ENCODE data around the gene TMEM186. TPM values are rescaled to one million over a fixed set of nuclear protein-coding genes. Genes with fewer than 3 reads are reported as not detected.

Gene TMEM186
- polyA plus RNA-seq, 1 of the 3 experiments (the other 2 are of a cell fraction) = 13.2 TPM

GRCh38 chr16:8814095-8814806, 16.8 kb upstream of the TMEM186 start:
- H3K4me3 ChIP-seq (ENCODE audit: low read depth in 2 of 2, low read length in 1 of 2) = no peak overlapping the region
- no peak for DNase-seq
- ChIA-PET CTCF (no interaction called here), POLR2A (interaction anchor here (0.8 kb wide), 1 partner anchor 17 kb away, joined by 3 read pairs; the partner anchor contains the start of gene TMEM186)
- peaks cover 3% of the 10 kb centered on the region for H3F3A ChIP-seq (replicated peaks; ENCODE audit: insufficient read depth)
- no peaks in the 10 kb centered on the region for H3K9me2 ChIP-seq
- peaks cover 37% of the 10 kb centered on the region; the same call in 1 of the 2 replicates for H3K79me2 ChIP-seq (ENCODE audit: insufficient read depth)
- H3K27me3 ChIP-seq (ENCODE audit: insufficient read depth) = no peaks in the 10 kb centered on the region
- 0 out of 2 replicates have a peak, but pooled peaks cover 6% of the 10 kb centered on the region for H4K20me1 ChIP-seq (ENCODE audit: insufficient read depth)
- 96% methylated on average over 14 of the region's 14 CpGs for WGBS (ENCODE audit: low lambda C conversion rate)
- H3K4me1 ChIP-seq (ENCODE audit: control insufficient read depth in 1 of 2, insufficient read depth in 2 of 2, low read depth in 1 of 2, low read length in 1 of 2) = peaks cover 0 to 25% of the 10 kb centered on the region in 2 experiments; a peak in 1 of 4 replicates
- no peak overlapping the region for H3K9ac ChIP-seq
- H3K4me2 ChIP-seq = no peak overlapping the region
- no peaks in the 10 kb centered on the region for H3K9me3 ChIP-seq
- H2AFZ ChIP-seq (ENCODE audit: low read depth) = no peak overlapping the region
- H3K27ac ChIP-seq (ENCODE audit: low read depth in 2 of 2, low read length in 1 of 2) = no peak overlapping the region
- H3K36me3 ChIP-seq (replicated peaks in 1 of 2; ENCODE audit: control insufficient read depth in 1 of 2, insufficient read depth in 2 of 2, low read length in 1 of 2) = peaks cover 76% of the 10 kb centered on the region in 2 experiments
- TF ChIP-seq CTCF (IDR thresholded peaks at IDR 0.05) = no peak

- ChIA-PET POLR2A (no interaction called here), CTCF (interaction anchor here (1.0 to 1.4 kb wide), 3 partner anchors 10 to 21 kb away, joined by 3 to 7 read pairs (median 3); partner anchors contain the start of genes PMM2 and TMEM186)
- Histone ChIP-seq H3K27ac (ENCODE audit: low read depth in 2 of 2, low read length in 1 of 2) (peak overlapping the region in 1 of 2 experiments; percentile 67; a peak in 2 of 4 replicates), H2AFZ (ENCODE audit: low read depth) (no peak overlapping the region), H3K4me2 (no peak overlapping the region), H3K9me2 (no peaks in the 10 kb centered on the region), H3K27me3 (ENCODE audit: insufficient read depth) (no peaks in the 10 kb centered on the region), H3K79me2 (ENCODE audit: insufficient read depth) (peaks cover 41% of the 10 kb centered on the region), H3K9ac (no peak overlapping the region), H3F3A (replicated peaks; ENCODE audit: insufficient read depth) (peaks cover 3% of the 10 kb centered on the region), H4K20me1 (ENCODE audit: insufficient read depth) (0 out of 2 replicates have a peak, but pooled peaks cover 8% of the 10 kb centered on the region), H3K4me3 (ENCODE audit: low read depth in 2 of 2, low read length in 1 of 2) (no peak overlapping the region), H3K36me3 (replicated peaks in 1 of 2; ENCODE audit: control insufficient read depth in 1 of 2, insufficient read depth in 2 of 2, low read length in 1 of 2) (peaks cover 76 to 77% of the 10 kb centered on the region in 2 experiments), H3K9me3 (no peaks in the 10 kb centered on the region), H3K4me1 (ENCODE audit: control insufficient read depth in 1 of 2, insufficient read depth in 2 of 2, low read depth in 1 of 2, low read length in 1 of 2) (peaks cover 0 to 36% of the 10 kb centered on the region in 2 experiments; a peak in 1 of 4 replicates)
- DNase-seq = no peak
- 68% methylated on average over 12 of the region's 12 CpGs for WGBS (ENCODE audit: low lambda C conversion rate)
- no peak for TF ChIP-seq POLR2AphosphoS5 (IDR thresholded peaks at IDR 0.05; ENCODE audit: low read depth, low read length)
- TF ChIP-seq MXI1 (IDR thresholded peaks at IDR 0.05; ENCODE audit: low read depth, low read length) = peak; percentile 28; the same call in 1 of the 2 replicates
- no peak for TF ChIP-seq GABPA (IDR thresholded peaks at IDR 0.05; ENCODE audit: low read depth)
Observed at GRCh38 chr16:8812162-8812843, 14.9 kb upstream of the TMEM186 start.
